HepG2 (cell line): ENCODE results near the gene CMTM1. TPM values are rescaled to one million over a fixed set of nuclear protein-coding genes. Genes with fewer than 3 reads are reported as not detected.

Experiments
- ATF5 ChIP-seq: sonication (generic); formaldehyde crosslinking; IDR thresholded peaks from 2 replicates; pipeline ENCODE4 v1.4.0; 2020; ENCODE audit warnings: mild to moderate bottlenecking, low read depth, missing genetic modification reagents
- DPF2 ChIP-seq: sonication (generic); formaldehyde crosslinking; IDR thresholded peaks from 2 replicates; pipeline ENCODE4 v1.4.0; 2020; ENCODE audit warnings: mild to moderate bottlenecking, low read depth, missing genetic modification reagents, borderline replicate concordance
- FOXA1 ChIP-seq, 2 experiments: fragments of 450-650 bp in 1 of 2; sonication (generic) in 1 of 2; formaldehyde crosslinking in 1 of 2; IDR thresholded peaks; 2 replicates each; pipeline versions ENCODE4 v1.4.0 to v1.6.1; 2016 to 2020; ENCODE audit warnings: missing genetic modification reagents in 1 of 2
- GLI4 ChIP-seq: sonication (generic); formaldehyde crosslinking; IDR thresholded peaks from 2 replicates; pipeline ENCODE4 v1.5.1; 2020; ENCODE audit warnings: missing genetic modification reagents, mild to moderate bottlenecking, moderate library complexity, borderline replicate concordance
- IRF1 ChIP-seq: sonication (generic); formaldehyde crosslinking; IDR thresholded peaks from 2 replicates; pipeline ENCODE4 v1.4.0; 2020; ENCODE audit warnings: low read depth, mild to moderate bottlenecking, missing genetic modification reagents
- KLF11 ChIP-seq: IDR thresholded peaks from 2 replicates; pipeline ENCODE4 v1.6.1; 2016; ENCODE audit warnings: missing compliant biosample characterization
- LBX2 ChIP-seq: sonication (generic); formaldehyde crosslinking; IDR thresholded peaks from 2 replicates; pipeline ENCODE4 v1.5.0; 2020; ENCODE audit warnings: missing genetic modification reagents, mild to moderate bottlenecking, borderline replicate concordance
- NFKBIZ ChIP-seq: IDR thresholded peaks from 2 replicates; pipeline ENCODE4 v1.6.1; 2018; ENCODE audit warnings: missing genetic modification reagents, missing compliant biosample characterization
- NFYC ChIP-seq: IDR thresholded peaks from 2 replicates; pipeline ENCODE4 v1.6.1; 2016; ENCODE audit warnings: missing genetic modification reagents, missing compliant biosample characterization
- POLR2A ChIP-seq, 2 experiments: IDR thresholded peaks; 2 replicates each; pipeline ENCODE4 v1.6.1; 2011; ENCODE audit warnings: low read depth in 2 of 2, low read length in 2 of 2, mild to moderate bottlenecking in 1 of 2, moderate library complexity in 1 of 2; ENCODE audit not compliant: insufficient read depth in 1 of 2
- RARG ChIP-seq: sonication (generic); formaldehyde crosslinking; IDR thresholded peaks from 2 replicates; pipeline ENCODE4 v1.4.0; 2020; ENCODE audit warnings: low read depth, mild to moderate bottlenecking, missing genetic modification reagents
- RBM22 ChIP-seq: fragments of 200-400 bp; formaldehyde crosslinking; optimal IDR thresholded peaks from 2 replicates; pipeline ENCODE3; 2017; ENCODE audit warnings: mild to moderate bottlenecking, low read length, moderate library complexity
- RCOR2 ChIP-seq: IDR thresholded peaks from 2 replicates; pipeline ENCODE4 v1.6.1; 2016; ENCODE audit warnings: missing biosample characterization, missing genetic modification reagents
- RORA ChIP-seq: sonication (generic); formaldehyde crosslinking; IDR thresholded peaks from 2 replicates; pipeline ENCODE4 v1.5.0; 2020; ENCODE audit warnings: mild to moderate bottlenecking, missing genetic modification reagents, moderate library complexity
- TBL1XR1 ChIP-seq: fragments of 150-350 bp; IDR thresholded peaks from 2 replicates; pipeline ENCODE4 v1.6.1; 2014; ENCODE audit warnings: borderline replicate concordance, low read length; ENCODE audit not compliant: partially characterized antibody
- UBTF ChIP-seq: sonication (generic); formaldehyde crosslinking; IDR thresholded peaks from 2 replicates; pipeline ENCODE4 v1.4.0; 2020; ENCODE audit warnings: mild to moderate bottlenecking, missing genetic modification reagents
- ZBTB3 ChIP-seq: sonication (generic); formaldehyde crosslinking; IDR thresholded peaks from 2 replicates; pipeline ENCODE4 v1.4.0; 2020; ENCODE audit warnings: low read depth, mild to moderate bottlenecking, moderate library complexity, missing genetic modification reagents, borderline replicate concordance
- ZMAT5 ChIP-seq: sonication (generic); formaldehyde crosslinking; IDR thresholded peaks from 2 replicates; pipeline ENCODE4 v1.5.0; 2020; ENCODE audit warnings: mild to moderate bottlenecking, low read depth, missing genetic modification reagents, borderline replicate concordance
- ZMYM4 ChIP-seq: sonication (generic); formaldehyde crosslinking; IDR thresholded peaks from 2 replicates; pipeline ENCODE4 v1.8.1; 2023; ENCODE audit warnings: mild to moderate bottlenecking, missing genetic modification reagents
- ZNF207 ChIP-seq: fragments of 450-650 bp; IDR thresholded peaks from 2 replicates; pipeline ENCODE4 v1.6.1; 2016; ENCODE audit warnings: antibody characterized with exemption, borderline replicate concordance
- ZNF274 ChIP-seq: sonication (generic); formaldehyde crosslinking; IDR thresholded peaks from 2 replicates; pipeline ENCODE4 v1.5.1; 2020; ENCODE audit warnings: mild to moderate bottlenecking, missing genetic modification reagents
- ZNF660 ChIP-seq: sonication (generic); formaldehyde crosslinking; IDR thresholded peaks from 2 replicates; pipeline ENCODE4 v1.5.1; 2020; ENCODE audit warnings: mild to moderate bottlenecking, low read depth, missing genetic modification reagents, borderline replicate concordance
- ZNF740 ChIP-seq: sonication (generic); formaldehyde crosslinking; IDR thresholded peaks from 2 replicates; pipeline ENCODE4 v1.4.0; 2020; ENCODE audit warnings: missing genetic modification reagents
- ZNF775 ChIP-seq: sonication (generic); formaldehyde crosslinking; IDR thresholded peaks from 2 replicates; pipeline ENCODE4 v1.4.0; 2020; ENCODE audit warnings: missing genetic modification reagents, mild to moderate bottlenecking, moderate library complexity, borderline replicate concordance
- ZNF850 ChIP-seq: sonication (generic); formaldehyde crosslinking; conservative IDR thresholded peaks from 2 replicates; pipeline ENCODE4 v1.9.0; 2021; ENCODE audit warnings: mild to moderate bottlenecking, missing genetic modification reagents
- polyA plus RNA-seq, 8 experiments: library from polyadenylated mRNA; depleted of rRNA in 3 of 8; stranded (reverse) in 7 of 8; unstranded in 1 of 8; fragments of >200 nt; fragmentation: Illumina TruSeq in 4 of 8; extraction: Trizol in 4 of 8; gene quantifications; 2 replicates each; pipeline versions ENCODE4 v1.2.1 to v1.2.3, GENCODE V29; 2011 to 2016; ENCODE audit warnings: low read depth in 4 of 8, missing spikeins in 1 of 8, mixed read lengths in 1 of 8; ENCODE audit not compliant: insufficient read depth in 1 of 8
- total RNA-seq, 5 experiments: library from RNA; depleted of rRNA; stranded (reverse); fragments of >200 nt; fragmentation: Illumina TruSeq; extraction: Trizol; gene quantifications; 2 replicates each; pipeline ENCODE4 v1.2.3, GENCODE V29; 2016; ENCODE audit warnings: low read depth in 1 of 5

The CMTM1 gene
- total and polyA plus RNA-seq, 2 of the 13 experiments (the other 11 are each of a cell fraction or from before 2014, with no cell fraction given), result 1.7 to 2.9 TPM

- TF ChIP-seq IRF1 (CRISPR knock-in tag), result no peak
- no peak for TF ChIP-seq NFYC
- no peak for TF ChIP-seq TBL1XR1
- TF ChIP-seq RORA (CRISPR knock-in tag), result no peak
- TF ChIP-seq ZMYM4, result no peak
- TF ChIP-seq LBX2 (CRISPR knock-in tag), result no peak
- no peak for TF ChIP-seq ZNF274 (CRISPR knock-in tag)
- no peak for TF ChIP-seq RARG (CRISPR knock-in tag)
- TF ChIP-seq ZNF740, result 0 out of 2 replicates have a peak, but pooled peaks have one; percentile 17
- TF ChIP-seq KLF11 (CRISPR knock-in tag), result no peak
- no peak for TF ChIP-seq FOXA1 (IDR thresholded peaks at IDR 0.05)
- TF ChIP-seq FOXA1 (CRISPR knock-in tag; IDR thresholded peaks at IDR 0.05), result no peak
- TF ChIP-seq NFKBIZ (CRISPR knock-in tag), result no peak
- TF ChIP-seq ZNF207, result no peak
- TF ChIP-seq ZNF660 (CRISPR knock-in tag), result no peak
- no peak; a peak in 1 of 4 replicates for TF ChIP-seq POLR2A (IDR thresholded peaks at IDR 0.05; ENCODE audit: insufficient read depth in 1 of 2, low read depth in 2 of 2, low read length in 2 of 2)
- TF ChIP-seq DPF2 (CRISPR knock-in tag), result 0 out of 2 replicates have a peak, but pooled peaks have one; percentile 3
- no peak for TF ChIP-seq ATF5 (CRISPR knock-in tag)
- TF ChIP-seq ZMAT5 (CRISPR knock-in tag), result no peak
- TF ChIP-seq RCOR2 (CRISPR knock-in tag), result no peak
- no peak for TF ChIP-seq ZNF775
- no peak for TF ChIP-seq RBM22
- TF ChIP-seq ZNF850 (CRISPR knock-in tag), result no peak
- no peak for TF ChIP-seq ZBTB3 (CRISPR knock-in tag)
- no peak for TF ChIP-seq GLI4 (CRISPR knock-in tag)
- peak; percentile 8; the same call in 1 of the 2 replicates for TF ChIP-seq UBTF (CRISPR knock-in tag)
Measured at GRCh38 chr16:66605177-66605978, 39.1 kb downstream of the CMTM1 start (continued).
